ENCODE results near the gene SDK1.

Gene SDK1

DNA sequence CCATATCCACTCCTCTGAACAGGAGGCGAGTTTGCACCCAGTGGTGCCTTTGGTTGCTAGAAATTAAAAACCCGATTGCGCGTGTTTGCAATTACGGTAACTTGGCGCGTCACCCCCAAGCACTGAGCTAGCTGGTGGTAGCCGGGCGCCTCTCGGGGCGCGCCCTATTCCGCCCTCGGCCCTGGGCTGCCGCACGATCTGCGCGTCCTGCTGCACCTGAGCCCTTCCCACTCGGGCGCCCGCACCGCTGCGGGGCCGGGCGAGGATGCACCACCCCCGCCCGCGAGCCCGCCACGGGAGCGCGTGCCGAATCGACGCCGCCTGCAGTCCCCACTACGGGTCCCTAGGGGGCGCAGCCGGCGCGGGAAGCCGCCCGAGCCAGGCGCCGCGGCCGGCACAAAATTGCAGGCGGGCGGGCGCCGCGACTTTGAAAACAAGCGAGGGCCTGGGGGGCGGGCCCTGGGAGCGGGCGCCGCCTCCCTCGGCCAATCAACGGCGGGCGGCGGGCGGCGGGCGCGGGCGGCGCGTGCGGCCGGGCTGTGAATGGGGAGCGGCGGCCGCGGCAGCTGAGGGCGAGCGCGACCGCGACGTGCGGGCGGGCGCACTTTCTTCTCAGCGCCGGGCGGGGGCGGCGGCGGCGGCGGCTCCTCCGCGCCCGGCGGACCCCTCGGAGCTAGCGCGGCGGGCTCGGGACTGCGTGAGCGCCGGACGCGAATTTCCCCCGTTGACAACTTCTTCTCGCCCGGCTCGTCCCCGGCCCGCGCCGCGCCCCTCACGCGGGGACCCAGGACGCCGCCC, at the start of gene SDK1:
Gene SDK1, plus strand, starts transcription at position 602 of the 798 bp plus-strand sequence. CDS start 335 bp downstream, outside the sequence.
- DNase-seq (ENCODE audit: low spot score): peak; percentile 90
- H3K27ac ChIP-seq: peak within 1 kb of the TSS; percentile 63 to 90
- peak; percentile 93 for TF ChIP-seq CTCF (IDR thresholded peaks at IDR 0.05)
- H3K4me3 ChIP-seq: peak within 1 kb of the TSS; percentile 94

DNA sequence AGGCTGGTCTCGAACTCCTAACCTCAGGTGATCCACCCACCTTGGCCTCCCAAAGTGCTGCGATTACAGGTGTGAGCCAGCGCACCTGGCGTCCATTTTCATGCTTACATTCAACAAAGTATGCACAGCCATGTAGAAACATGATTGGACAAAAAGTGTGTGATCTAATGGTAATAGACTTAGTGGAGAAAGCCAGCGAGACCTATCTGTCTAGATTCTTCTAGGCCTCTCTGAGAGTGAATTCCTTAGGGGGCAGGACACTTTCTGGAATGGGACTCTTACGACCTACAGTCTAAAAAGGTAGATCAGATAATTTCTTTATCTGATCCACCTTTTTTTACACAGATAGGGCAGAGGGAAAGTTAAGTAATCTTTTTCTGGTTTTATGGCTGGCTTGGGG, 46.3 kb upstream of the SDK1 start:
- Histone ChIP-seq H3K27ac (no peak overlapping the region), H3K4me3 (no peak overlapping the region)
- DNase-seq (ENCODE audit: low spot score): no peak
- TF ChIP-seq CTCF (IDR thresholded peaks at IDR 0.05): no peak

DNA sequence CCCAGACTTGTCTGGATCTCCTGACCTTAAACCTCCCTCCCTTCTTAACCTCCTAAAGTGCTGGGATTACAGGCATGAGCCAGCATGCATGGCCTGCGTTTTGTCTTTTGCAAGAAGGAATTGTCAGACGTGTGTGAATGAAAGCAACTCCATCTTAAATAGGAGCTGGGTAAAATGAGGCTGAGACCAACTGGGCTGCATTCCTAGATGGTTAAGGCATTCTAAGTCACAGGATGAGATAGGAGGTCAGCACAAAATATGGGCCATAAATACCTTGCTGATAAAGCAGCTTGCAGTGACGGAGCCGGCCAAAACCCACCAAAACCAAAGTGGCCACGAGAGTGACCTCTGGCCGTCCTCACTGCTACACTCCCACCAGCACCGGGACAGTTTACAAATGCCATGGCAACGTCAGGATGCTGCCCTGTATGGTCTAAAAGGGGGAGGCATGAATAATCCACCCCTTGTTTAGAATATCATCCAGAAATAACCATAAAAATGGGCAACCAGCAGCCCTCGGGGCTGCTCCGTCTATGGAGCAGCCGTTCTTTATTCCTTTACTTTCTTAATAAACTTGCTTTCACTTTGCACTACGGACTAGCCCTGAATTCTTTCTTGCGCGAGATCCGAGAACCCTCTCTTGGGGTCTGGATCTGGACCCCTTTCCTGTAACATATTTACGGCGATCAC, 41.2 kb upstream of the SDK1 start:
- peak overlapping the region; percentile 69 for H3K4me3 ChIP-seq
- DNase-seq (ENCODE audit: low spot score): no peak
- no peak for TF ChIP-seq CTCF (IDR thresholded peaks at IDR 0.05)
- H3K27ac ChIP-seq: peak overlapping the region; percentile 72 to 83

DNA sequence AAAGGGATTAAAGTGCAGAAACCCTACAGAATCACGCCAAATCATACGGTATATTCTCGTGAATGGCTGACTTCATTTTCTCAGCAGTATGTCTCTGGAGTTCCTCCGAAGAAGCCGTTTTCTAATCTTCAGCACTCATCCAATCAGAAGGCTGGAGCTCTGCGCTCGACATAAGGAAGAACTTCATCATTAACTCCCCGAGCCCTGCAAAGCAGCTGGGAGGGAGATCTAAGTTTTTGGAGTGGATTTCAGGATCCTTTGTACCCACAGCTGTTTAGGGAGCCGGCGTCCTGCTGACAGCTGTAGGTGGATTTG, 40.7 kb upstream of the SDK1 start:
- Histone ChIP-seq H3K27ac (peak overlapping the region; percentile 72 to 83), H3K4me3 (peak overlapping the region; percentile 69)
- no peak for DNase-seq (ENCODE audit: low spot score)
- no peak for TF ChIP-seq CTCF (IDR thresholded peaks at IDR 0.05)

- no peak overlapping the region for H3K27ac ChIP-seq
- no peak overlapping the region for H3K4me3 ChIP-seq
- TF ChIP-seq CTCF (IDR thresholded peaks at IDR 0.05): no peak
- no peak for DNase-seq (ENCODE audit: low spot score)
These were observed 36.2 kb upstream of the SDK1 start for GRCh38 chr7:3264693-3265339.

DNA sequence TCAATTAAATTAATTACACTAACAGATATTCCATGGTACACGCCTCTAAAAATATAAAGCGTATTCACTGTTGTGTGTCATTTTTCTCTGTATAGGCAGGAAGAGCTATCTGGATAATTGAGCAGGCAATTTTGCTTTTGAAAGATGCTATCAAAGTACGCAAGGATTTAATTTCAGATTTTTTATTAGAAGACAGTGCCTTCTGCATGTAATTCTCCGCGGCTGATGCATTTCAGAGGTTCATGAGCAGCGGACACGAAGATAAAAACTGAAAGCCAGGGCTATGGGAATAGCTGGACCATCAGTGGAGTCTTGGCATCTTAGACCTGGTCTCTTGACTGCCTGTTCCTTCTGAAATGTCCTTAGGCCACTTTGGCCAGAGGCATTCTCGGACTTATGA, 35.7 kb upstream of the SDK1 start:
- no peak overlapping the region for H3K4me3 ChIP-seq
- no peak for TF ChIP-seq CTCF (IDR thresholded peaks at IDR 0.05)
- H3K27ac ChIP-seq: no peak overlapping the region
- DNase-seq (ENCODE audit: low spot score): no peak
